ENCODE measurements around the gene CDK14. TPM values are rescaled to one million over a fixed set of nuclear protein-coding genes. Genes with fewer than 3 reads are reported as not detected.

Gene CDK14
- total and polyA plus RNA-seq, 2 donors (not counting 1 experiment from before 2014, with no cell fraction given): 42.1 to 167 TPM

GRCh38 chr7:90710466-90710850 is 114.3 kb downstream of the CDK14 start:
- WGBS (ENCODE audit: insufficient coverage): 28% methylated on average over 4 of the region's 4 CpGs

More at GRCh38 chr7:90710466-90710850, 114.3 kb downstream of the CDK14 start:
- Histone ChIP-seq H3K36me3 (replicated peaks in 1 of 2; ENCODE audit: control extremely low read depth in 1 of 2, control insufficient read depth in 1 of 2, extremely low read depth in 1 of 2, insufficient read depth in 2 of 2, low read length in 1 of 2) (no peaks in the 10 kb centered on the region), H3K4me3 (ENCODE audit: control extremely low read depth in 1 of 5, extremely low read depth in 1 of 5, insufficient read depth in 1 of 5, low read depth in 2 of 5, low read length in 4 of 5) (peak overlapping the region; percentile 46 to 80 (median 59)), H3K27me3 (replicated peaks in 1 of 4; ENCODE audit: control extremely low read depth in 1 of 4, control insufficient read depth in 3 of 4, insufficient read depth in 4 of 4, low read length in 3 of 4) (no peaks in the 10 kb centered on the region), H3K9ac (ENCODE audit: low read length) (peak overlapping the region; percentile 71), H3K79me2 (ENCODE audit: control insufficient read depth, insufficient read depth, low read length) (peaks cover 68% of the 10 kb centered on the region), H3K9me3 (ENCODE audit: control extremely low read depth in 1 of 3, control insufficient read depth in 2 of 3, insufficient read depth in 1 of 3, low read length in 2 of 3) (no peaks in the 10 kb centered on the region), H2AFZ (ENCODE audit: insufficient read depth, low read depth, low read length, poor library complexity, severe bottlenecking) (peak overlapping the region; percentile 56), H3K4me2 (replicated peaks; ENCODE audit: low read depth, low read length, poor library complexity, severe bottlenecking) (peak overlapping the region; percentile 69), H3K4me1 (ENCODE audit: control insufficient read depth in 2 of 2, insufficient read depth in 2 of 2, low read length in 2 of 2) (peaks cover 64 to 78% of the 10 kb centered on the region in 2 donors), H4K20me1 (ENCODE audit: control insufficient read depth, insufficient read depth, low read length, poor library complexity, severe bottlenecking) (no peaks in the 10 kb centered on the region), H3K27ac (ENCODE audit: low read length in 2 of 2) (peak overlapping the region; percentile 72 to 83)
- no peaks in the 10 kb centered on the region for H3K9me3 Mint-ChIP-seq (ENCODE audit: insufficient read depth)
- peak; percentile 3 for ATAC-seq (ENCODE audit: low read depth)
- peaks cover 84% of the 10 kb centered on the region for H3K4me1 Mint-ChIP-seq
- POLR2A ChIA-PET: interaction anchor here (1.0 kb wide), 1 partner anchor 28 kb away, joined by 3 read pairs; no protein-coding TSS in a partner anchor
- peak overlapping the region; percentile 88 for H3K4me3 Mint-ChIP-seq
- no peaks in the 10 kb centered on the region for H3K27me3 Mint-ChIP-seq
- intact Hi-C loops (cut with micrococcal nuclease): loop anchor here (1.0 kb wide), 1 partner anchor 14 kb away; no protein-coding TSS in a partner anchor
- peak overlapping the region; percentile 90 for H3K27ac Mint-ChIP-seq
- CTCF ChIA-PET: interaction anchor here (1.3 to 5.2 kb wide), 9 partner anchors 9 to 323 kb away, joined by 3 to 72 read pairs (median 16); no protein-coding TSS in a partner anchor
- DNase-seq: no peak
- TF ChIP-seq EZH2 (IDR thresholded peaks at IDR 0.05; ENCODE audit: borderline replicate concordance, insufficient read depth, low read depth, low read length, poor library complexity, severe bottlenecking) (no peak), CTCF (IDR thresholded peaks at IDR 0.05) (no peak)
